GM15510 (cell line): Measurements from ENCODE around the gene MSTN.

ENCODE experiments used
- POLR2A ChIP-seq: IDR thresholded peaks from 3 replicates; pipeline ENCODE4 v1.6.1; 2011; ENCODE audit warnings: borderline replicate concordance; ENCODE audit not compliant: insufficient read length; ENCODE audit errors: extremely low read depth

Gene MSTN

DNA sequence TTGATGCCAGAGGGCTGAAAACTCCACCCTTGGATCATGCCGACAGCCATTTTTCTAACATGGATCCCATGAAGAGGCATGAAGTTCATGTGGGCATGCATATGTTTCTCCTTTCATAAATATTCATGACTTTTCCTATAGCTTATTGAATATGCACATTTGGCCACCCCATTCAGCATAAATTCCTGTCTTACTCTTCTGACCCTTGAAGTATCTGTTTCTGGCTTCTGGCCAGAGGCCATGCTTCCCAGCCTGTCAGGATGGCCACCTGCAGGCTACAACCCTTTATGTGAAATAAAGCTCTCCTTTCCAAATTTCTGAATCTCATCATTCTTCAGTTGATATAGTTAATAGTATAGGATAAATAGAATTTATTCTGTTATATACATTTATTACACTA, 19.6 kb upstream of the MSTN start:
- no peak for TF ChIP-seq POLR2A

DNA sequence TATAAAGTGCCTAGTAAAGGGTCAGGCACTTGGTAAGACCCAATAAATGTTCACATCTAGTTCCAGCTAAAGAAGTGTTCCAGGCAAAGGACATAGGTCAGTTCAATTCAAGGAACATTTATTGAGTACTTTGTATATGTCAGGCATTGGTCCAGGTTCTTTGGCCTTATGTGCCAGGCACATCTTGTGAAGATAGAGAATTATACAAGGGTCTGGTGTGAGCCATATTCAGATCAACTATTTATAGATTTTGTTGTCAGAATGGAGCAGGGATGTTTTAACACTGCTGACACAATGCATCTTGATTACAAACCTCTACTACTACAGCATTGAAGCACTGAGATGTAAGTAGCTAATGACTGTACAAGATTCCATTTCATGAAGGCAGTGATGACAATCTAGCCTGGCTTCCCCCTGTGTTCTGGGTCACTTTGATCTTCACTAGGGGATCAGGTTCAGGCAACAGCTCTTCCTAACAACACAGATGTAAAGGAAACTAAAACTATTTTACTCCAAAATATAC, 18.1 kb upstream of the MSTN start:
- TF ChIP-seq POLR2A: no peak

DNA sequence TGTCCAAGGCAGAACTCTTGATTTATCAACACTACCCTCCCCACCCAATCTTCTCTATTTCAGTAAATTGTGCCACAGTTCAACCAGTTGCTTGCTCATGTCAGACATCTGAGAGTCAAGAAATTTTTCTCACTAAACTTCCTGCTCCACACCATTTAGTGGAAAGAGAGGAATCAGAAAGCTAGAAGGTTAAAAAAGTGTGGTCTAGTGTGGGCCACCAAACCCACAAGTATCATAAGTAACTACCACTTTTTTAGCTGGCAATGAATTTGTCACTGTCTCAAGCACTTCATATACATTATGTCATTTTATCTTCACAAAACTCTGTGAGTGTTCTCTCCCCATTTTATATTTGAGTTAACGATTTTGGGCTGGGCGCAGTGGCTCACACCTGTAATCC, 16.6 kb upstream of the MSTN start:
- no peak for TF ChIP-seq POLR2A

DNA sequence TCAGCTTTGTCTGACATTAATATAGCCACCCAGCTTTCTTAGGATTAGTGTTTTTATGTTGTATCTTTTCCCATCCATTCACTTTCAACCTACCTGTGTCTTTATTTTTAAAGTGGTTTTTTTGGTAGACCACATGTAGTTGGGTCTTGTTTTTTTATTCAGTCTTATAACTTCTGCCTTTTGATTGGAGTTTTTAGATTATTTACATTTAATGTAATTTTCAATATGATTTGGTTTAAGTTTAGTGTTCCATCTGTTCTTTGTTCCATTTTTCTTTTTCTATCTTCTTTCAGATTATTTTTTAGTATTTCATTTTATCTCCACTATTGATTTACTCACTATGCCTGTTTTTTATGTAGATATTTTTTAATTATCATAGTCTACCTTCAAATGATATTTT, 13.1 kb upstream of the MSTN start:
- TF ChIP-seq POLR2A: no peak

DNA sequence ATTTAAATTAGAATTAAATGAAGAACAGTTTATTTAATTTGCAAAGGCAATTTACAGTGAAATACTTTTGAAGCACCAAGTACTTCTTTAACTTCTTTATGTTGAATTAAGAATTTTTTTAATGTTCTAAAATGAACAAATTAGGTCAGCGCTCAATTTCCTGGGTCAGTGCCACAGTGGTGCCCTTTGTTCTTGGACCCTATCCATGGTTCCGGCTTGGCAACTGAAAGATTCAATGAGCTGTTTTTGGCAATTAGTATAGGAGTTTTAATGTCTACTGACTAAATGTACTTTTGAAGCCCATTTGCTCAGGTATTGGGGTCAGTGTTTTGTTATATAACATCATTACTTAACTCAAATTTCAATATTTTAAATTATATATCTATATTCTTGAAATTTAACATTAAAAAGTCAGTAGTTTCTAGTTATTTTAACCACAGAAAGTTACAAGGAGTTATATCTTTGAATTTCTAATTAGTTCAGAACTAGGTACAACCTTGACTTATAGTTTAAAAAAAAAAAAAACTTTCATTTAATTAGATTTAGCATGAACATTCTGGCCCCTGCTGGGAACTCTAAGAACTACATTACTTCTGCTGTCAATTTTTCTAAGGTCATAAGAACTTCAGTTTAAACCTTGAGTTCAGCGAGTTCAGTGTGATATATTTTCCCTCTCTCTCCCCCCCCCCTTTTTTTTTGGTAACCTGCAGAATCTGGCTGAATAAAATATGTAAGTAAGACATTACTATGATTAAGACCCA, 7.6 kb upstream of the MSTN start:
- no peak for TF ChIP-seq POLR2A

DNA sequence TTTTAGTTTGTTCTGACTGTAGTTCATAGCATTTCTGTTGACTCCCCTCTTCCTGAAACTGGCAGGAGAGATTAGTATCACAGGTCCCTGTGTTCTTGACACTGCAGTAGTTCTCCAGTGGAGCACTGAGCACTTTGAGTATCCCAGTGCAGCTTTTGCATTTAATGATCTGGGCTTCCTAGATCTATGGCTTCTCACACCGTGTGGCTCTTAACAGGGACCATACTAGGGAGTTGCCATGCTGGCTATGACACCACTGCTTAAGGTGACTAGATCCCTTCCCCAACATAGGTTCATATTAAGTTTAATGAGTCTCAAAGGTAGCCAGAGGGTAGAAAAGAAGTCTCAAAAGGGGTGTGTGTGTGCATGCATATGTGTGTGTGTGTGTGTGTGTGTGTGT, 6.2 kb upstream of the MSTN start:
- no peak for TF ChIP-seq POLR2A

DNA sequence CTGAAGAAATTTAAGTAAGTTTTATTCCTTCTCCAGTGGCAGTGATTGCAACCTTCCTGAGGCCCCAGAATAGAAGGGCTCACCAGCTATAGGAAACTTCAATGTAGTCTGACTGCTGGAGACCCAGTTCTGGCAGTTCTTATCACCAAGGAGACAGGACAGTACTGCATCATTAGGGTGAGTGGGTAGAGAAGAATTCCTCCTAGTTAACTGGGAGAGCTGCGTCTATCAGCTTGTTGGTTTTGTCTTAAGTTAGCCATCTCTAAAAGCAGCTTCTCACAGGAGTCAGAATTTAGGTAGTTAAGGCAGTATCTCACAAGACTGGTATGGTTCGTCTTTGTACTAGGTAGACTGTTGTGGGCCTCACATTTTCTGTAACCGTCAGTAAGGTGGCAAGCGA, 3.3 kb upstream of the MSTN start:
- no peak for TF ChIP-seq POLR2A

DNA sequence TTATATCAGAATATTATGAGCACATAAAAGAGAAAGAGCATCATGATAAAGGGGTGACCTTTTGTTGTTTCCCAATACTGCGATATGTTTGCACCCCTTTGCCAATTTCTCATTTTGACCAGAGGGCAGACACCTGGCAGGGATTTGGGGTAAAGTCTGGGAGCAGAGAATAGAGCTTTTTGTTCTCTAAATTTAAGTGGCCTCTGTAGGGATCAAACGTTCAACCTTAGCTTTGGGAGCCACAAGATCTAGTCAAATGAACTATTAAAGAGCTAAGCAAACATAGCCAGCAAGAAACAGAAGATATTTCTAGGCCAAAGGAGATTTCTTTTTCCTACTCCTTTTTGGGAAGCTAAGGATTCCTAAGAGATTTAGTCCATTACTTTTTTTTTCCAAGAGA, 1.1 kb upstream of the MSTN start:
- TF ChIP-seq POLR2A: no peak

DNA sequence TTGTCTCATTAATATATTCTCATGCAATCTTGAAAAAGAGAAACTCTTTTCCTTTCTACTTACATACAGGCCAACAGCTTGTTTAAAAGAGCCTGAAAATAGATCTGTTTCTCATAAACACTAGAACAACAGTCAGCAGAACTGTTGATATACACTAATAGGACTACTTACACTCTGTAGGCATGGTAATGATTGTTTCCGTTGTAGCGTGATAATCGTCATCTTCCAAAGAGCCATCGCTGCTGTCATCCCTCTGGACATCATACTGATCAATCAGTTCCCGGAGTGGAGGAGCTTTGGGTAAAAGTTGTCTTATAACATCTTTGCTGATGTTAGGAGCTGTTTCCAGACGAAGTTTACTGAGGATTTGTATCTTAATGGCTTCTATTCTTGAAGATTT, 476 bp downstream of the MSTN start:
- no peak for TF ChIP-seq POLR2A

DNA sequence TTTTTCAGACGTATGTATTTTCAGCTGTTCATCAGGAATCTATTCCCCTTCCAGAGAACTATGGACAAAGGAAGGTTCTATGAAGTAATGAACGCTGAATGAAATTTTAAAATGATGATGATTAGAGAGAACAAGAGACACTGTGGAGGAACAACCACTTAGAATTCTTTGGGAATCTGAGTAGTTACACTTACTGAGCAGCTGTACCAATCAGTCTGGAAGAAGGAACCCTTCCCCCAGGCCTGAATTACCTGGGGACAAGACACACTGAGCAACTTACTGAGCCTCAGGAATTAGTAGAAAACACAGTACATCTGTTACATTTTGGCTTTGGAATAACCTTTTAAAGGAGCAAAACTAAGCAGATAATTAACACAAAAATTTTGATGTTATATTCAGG, 1.9 kb downstream of the MSTN start:
- TF ChIP-seq POLR2A: no peak

DNA sequence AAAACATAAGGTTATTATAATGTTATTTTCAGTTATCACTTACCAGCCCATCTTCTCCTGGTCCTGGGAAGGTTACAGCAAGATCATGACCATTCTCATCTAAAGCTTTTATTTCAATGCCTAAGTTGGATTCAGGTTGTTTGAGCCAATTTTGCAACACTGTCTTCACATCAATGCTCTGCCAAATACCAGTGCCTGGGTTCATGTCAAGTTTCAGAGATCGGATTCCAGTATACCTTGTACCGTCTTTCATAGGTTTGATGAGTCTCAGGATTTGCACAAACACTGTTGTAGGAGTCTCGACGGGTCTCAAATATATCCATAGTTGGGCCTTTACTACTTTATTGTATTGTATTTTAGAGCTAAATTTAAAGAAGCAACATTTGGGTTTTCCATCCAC, 2.5 kb downstream of the MSTN start:
- TF ChIP-seq POLR2A: no peak

DNA sequence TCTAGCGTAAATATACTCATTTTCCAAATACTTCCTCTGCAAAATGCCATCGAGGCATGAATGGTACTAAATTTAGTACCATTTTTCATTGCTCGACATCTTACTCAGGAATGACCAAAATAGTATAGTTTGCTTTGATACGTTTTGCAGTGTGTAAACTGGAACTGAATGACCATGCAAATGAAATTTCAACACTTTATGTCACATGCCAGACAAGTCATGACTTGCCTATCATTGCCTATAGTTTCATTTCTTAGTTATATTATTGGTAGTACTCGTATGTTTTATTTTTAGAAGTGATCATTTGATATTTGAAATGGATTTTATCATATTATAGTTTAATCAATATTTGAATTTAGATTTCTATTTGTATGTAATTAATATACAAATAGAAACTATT, 9.1 kb downstream of the MSTN start:
- no peak for TF ChIP-seq POLR2A

DNA sequence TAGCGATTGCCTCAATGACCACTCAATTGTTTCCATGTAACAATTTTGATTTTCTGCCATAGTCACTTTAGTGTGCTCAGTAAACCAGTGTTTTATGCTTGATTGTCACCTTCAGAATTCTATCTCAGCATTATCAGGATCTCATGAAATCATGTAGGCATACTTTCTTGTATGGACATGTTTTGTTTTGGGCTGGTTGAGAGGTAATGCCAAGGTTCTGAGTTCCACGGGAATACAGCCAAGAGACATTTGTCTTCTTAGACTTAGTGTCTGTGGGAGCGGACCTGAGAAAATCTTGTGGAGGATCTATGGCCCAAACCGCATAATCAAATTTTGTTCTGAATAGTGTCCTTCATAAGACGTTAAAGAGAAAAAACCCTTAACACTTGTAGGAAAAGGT, 10.2 kb downstream of the MSTN start:
- no peak for TF ChIP-seq POLR2A

DNA sequence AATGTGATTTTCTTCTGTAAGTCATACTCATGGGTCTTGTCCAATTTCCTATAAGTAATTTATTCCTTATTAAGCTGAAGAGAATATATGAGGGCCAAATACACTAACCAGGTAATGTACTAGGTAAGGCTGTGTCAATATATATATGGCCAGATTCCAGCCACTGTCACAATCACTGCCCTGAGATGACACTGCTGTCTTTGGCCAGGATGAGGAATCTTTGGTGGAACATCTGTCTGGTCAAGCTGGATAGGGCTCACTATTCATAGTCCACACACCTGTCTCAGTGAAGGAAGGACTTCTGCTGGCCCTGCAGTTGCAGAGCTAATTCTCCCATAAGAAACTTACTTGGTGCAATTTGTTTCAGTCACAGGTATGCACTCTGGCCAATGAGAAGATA, 11.3 kb downstream of the MSTN start:
- no peak for TF ChIP-seq POLR2A

DNA sequence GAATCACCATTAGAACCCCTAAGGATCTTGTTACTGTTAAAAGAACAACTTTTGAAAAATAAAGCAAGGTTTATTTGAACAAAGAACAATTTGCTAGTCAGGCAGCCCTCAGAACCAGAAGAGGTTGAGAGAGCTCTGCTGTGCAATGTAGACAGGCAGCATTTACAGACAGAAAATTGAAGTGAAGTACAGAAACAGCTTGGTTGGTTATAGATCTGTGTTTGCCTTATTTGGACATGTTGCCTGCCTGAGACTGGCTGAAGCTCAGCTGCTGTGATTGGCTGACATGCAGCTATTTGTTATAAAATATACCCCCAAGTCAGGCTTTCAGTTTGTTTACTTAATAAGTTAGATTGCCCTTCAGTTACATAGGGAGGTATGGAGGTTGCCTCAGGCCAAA, 12.5 kb downstream of the MSTN start:
- TF ChIP-seq POLR2A: no peak

DNA sequence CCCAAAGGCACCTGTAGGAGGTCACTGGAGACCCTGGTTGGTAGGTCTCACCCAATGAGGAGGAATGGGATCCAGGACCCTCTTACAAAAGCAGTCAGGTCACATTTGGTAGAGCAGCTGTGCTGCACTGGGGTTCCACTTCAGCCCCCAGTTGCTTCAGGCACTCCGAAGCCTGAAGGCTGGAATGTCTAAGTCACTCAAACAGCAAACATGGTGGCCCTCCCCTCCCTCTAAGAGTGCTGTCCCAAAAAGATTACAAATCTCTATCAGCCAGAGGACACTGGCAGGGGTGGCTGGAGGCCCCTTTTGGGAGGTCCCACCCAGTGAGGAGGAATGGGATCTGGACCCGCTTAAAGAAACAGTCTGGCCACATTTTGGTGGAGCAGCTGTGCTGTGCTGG, 17.7 kb downstream of the MSTN start:
- no peak for TF ChIP-seq POLR2A

DNA sequence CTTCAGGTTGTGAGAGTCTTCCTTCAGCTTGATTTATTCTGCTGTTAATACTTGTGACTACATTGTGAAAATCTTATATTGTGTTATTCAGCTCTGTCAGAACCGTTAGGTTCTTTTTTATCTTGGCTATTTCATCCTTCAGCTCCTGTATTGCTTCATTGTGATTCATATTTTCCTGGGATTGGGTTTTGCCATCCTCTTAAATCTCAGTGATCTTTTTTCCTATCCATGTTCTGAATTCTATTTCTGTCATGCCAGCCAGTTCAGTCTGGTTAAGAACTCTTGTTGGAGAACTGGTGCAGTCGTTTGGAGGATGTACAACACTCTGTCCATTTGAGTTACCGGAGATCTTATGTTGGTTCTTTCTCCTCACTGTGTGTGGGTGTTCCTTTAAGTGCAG, 19.1 kb downstream of the MSTN start:
- no peak for TF ChIP-seq POLR2A
